ENCODE results near the gene SSC4D. TPM values are rescaled to one million over a fixed set of nuclear protein-coding genes. Genes with fewer than 3 reads are reported as not detected.

The SSC4D gene
- total and polyA plus RNA-seq, 2 of the 8 experiments (the other 6 are each of a cell fraction or from before 2014, with no cell fraction given), result 11.8 to 27.5 TPM

DNA sequence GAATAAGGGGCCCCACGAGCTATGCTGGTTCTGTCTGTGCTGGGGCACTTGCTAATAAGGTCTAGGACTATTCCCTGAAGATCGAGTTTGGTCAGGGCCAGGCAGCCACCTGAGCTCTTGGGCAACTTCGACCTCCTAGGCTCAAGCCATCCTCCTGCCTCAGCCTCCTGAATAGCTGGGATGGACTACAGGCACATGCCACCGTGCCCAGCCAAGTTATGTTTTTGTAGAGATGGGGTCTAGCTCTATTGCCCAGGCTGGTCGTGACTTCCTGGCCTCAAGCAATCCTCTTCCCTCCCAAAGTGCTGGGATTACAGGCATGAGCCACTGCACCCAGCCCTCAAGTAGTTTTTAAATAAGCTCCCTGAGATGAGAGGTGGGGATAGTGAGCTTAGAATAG is 18.1 kb upstream of the SSC4D start (continued):
- no peak for TF ChIP-seq RAD21 (IDR thresholded peaks at IDR 0.05 in 1 of 2, conservative IDR thresholded peaks at IDR 0.05 in 1 of 2; ENCODE audit: low read depth in 2 of 2, low read length in 2 of 2)
- TF ChIP-seq, protein P1, sequence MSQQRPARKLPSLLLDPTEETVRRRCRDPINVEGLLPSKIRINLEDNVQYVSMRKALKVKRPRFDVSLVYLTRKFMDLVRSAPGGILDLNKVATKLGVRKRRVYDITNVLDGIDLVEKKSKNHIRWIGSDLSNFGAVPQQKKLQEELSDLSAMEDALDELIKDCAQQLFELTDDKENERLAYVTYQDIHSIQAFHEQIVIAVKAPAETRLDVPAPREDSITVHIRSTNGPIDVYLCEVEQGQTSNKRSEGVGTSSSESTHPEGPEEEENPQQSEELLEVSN (IDR thresholded peaks at IDR 0.05), result no peak
- no peak for TF ChIP-seq HDAC2 (IDR thresholded peaks at IDR 0.05; ENCODE audit: borderline replicate concordance in 1 of 2, low read depth in 2 of 2, low read length in 2 of 2)
- TF ChIP-seq CBX5 (IDR thresholded peaks at IDR 0.05; ENCODE audit: low read depth, low read length), result no peak
